Activated T-cell treated with anti-CD3 and anti-CD28 coated beads, Interleukin-2, amount 50 U/mL, for 48 hours (primary cell): ENCODE measurements around the gene LRRC23.
A peak's percentile ranks its signal among the peaks of the same experiment; 100 is the strongest.
"Not testable (repeated sequence)": the region's sequence is repeated elsewhere in the genome, so short reads cannot be mapped to it uniquely, and the experiment has no call there.

Experiments
- DNase-seq, 2 experiments: peaks; one replicate each; pipeline ENCODE4 v3.0.0-alpha.2; 2020

LRRC23 gene

GRCh38 chr12:6904280-6905276 lies at the start of gene LRRC23:
LRRC23 (plus strand) TSS chr12:6904822; CDS start chr12:6905634, 812 bp downstream.
- peak; percentile 98 to 99 for DNase-seq

GRCh38 chr12:6855322-6855721 lies 49.3 kb upstream of the LRRC23 start:
- DNase-seq = no peak

GRCh38 chr12:6858799-6859198 lies 45.8 kb upstream of the LRRC23 start:
- no peak for DNase-seq

GRCh38 chr12:6860116-6860515 lies 44.5 kb upstream of the LRRC23 start:
- no peak for DNase-seq

GRCh38 chr12:6860942-6861341 lies 43.7 kb upstream of the LRRC23 start:
- no peak for DNase-seq

GRCh38 chr12:6861391-6861790 lies 43.2 kb upstream of the LRRC23 start:
- no peak for DNase-seq

- DNase-seq = no peak
Measured at GRCh38 chr12:6863033-6863432, 41.6 kb upstream of the LRRC23 start.

GRCh38 chr12:6863586-6864321 lies 40.9 kb upstream of the LRRC23 start:
- DNase-seq = no peak

- DNase-seq = not testable (repeated sequence)
Measured at GRCh38 chr12:6865307-6865706, 39.3 kb upstream of the LRRC23 start.

GRCh38 chr12:6866163-6866919 lies 38.3 kb upstream of the LRRC23 start:
- DNase-seq = no peak

GRCh38 chr12:6866920-6867412 lies 37.7 kb upstream of the LRRC23 start:
- no peak for DNase-seq

- peak; percentile 85 to 89 for DNase-seq
Measured at GRCh38 chr12:6867413-6868210, 37.0 kb upstream of the LRRC23 start, which contains the start of gene TPI1. TPI1 (plus strand) TSS chr12:6867531; CDS start chr12:6867567, 36 bp downstream.

GRCh38 chr12:6868211-6869048 lies 36.2 kb upstream of the LRRC23 start:
- peak in 1 of 2 experiments; percentile 37 for DNase-seq

- DNase-seq = peak; percentile 86 to 88
Measured at GRCh38 chr12:6869049-6870021, 35.3 kb upstream of the LRRC23 start.

GRCh38 chr12:6870304-6870703 lies 34.3 kb upstream of the LRRC23 start:
- DNase-seq = not testable (repeated sequence)

- peak; percentile 66 to 73 for DNase-seq
Measured at GRCh38 chr12:6871052-6871957, 33.3 kb upstream of the LRRC23 start.

- peak; percentile 94 to 95 for DNase-seq
Measured at GRCh38 chr12:6872073-6873048, 32.3 kb upstream of the LRRC23 start.
